ENCODE measurements around the gene CYB561A3. TPM values are rescaled to one million over a fixed set of nuclear protein-coding genes. Genes with fewer than 3 reads are reported as not detected.

The CYB561A3 gene
- total and polyA plus RNA-seq, 2 experiments from 2014 or later, result 9.8 to 30.8 TPM

Other genes with a start within 250 kb of the CYB561A3 start
- 14.4 and 19.4 TPM in 2 replicates for gene VPS37C, start 200.5 kb downstream of the CYB561A3 start, total RNA-seq (2014; rRNA removed; shearing (Covaris generic))
- 8.7 and 8.8 TPM in 2 replicates for gene VPS37C, start 200.5 kb downstream of the CYB561A3 start, polyA plus RNA-seq (2016; fragmentation: Nextera tagmentation; extraction: Ambion mirVana)
- gene PGA3, start 158.4 kb downstream of the CYB561A3 start, total RNA-seq (2014; rRNA removed; shearing (Covaris generic)), result not detected in 2 replicates
- 0.37 TPM in 1 of 2 replicates, not detected in the other for gene PGA3, start 158.4 kb downstream of the CYB561A3 start, polyA plus RNA-seq (2016; fragmentation: Nextera tagmentation; extraction: Ambion mirVana)
- gene PGA4, start 139.5 kb downstream of the CYB561A3 start, total RNA-seq (2014; rRNA removed; shearing (Covaris generic)), result 3.7 TPM in 1 of 2 replicates, not detected in the other
- 0.19 and 0.81 TPM in 2 replicates for gene PGA4, start 139.5 kb downstream of the CYB561A3 start, polyA plus RNA-seq (2016; fragmentation: Nextera tagmentation; extraction: Ambion mirVana)
- gene PGA5, start 120.7 kb downstream of the CYB561A3 start, total RNA-seq (2014; rRNA removed; shearing (Covaris generic)), result 0.12 and 0.52 TPM in 2 replicates
- gene PGA5, start 120.7 kb downstream of the CYB561A3 start, polyA plus RNA-seq (2016; fragmentation: Nextera tagmentation; extraction: Ambion mirVana), result 0.45 and 1.0 TPM in 2 replicates
- gene VWCE, start 66.6 kb downstream of the CYB561A3 start, total RNA-seq (2014; rRNA removed; shearing (Covaris generic)), result 13.1 and 16.9 TPM in 2 replicates
- 9.7 and 9.9 TPM in 2 replicates for gene VWCE, start 66.6 kb downstream of the CYB561A3 start, polyA plus RNA-seq (2016; fragmentation: Nextera tagmentation; extraction: Ambion mirVana)
- 282 and 292 TPM in 2 replicates for gene DDB1, start 28.8 kb downstream of the CYB561A3 start, total RNA-seq (2014; rRNA removed; shearing (Covaris generic))
- gene DDB1, start 28.8 kb downstream of the CYB561A3 start, polyA plus RNA-seq (2016; fragmentation: Nextera tagmentation; extraction: Ambion mirVana), result 102 and 109 TPM in 2 replicates
- 27.0 and 46.9 TPM in 2 replicates for gene TKFC, start 28.7 kb downstream of the CYB561A3 start, total RNA-seq (2014; rRNA removed; shearing (Covaris generic))
- gene TKFC, start 28.7 kb downstream of the CYB561A3 start, polyA plus RNA-seq (2016; fragmentation: Nextera tagmentation; extraction: Ambion mirVana), result 21.1 and 21.7 TPM in 2 replicates
- 26.9 and 30.2 TPM in 2 replicates for gene TMEM138, start 492 bp upstream of the CYB561A3 start, total RNA-seq (2014; rRNA removed; shearing (Covaris generic))
- gene TMEM138, start 492 bp upstream of the CYB561A3 start, polyA plus RNA-seq (2016; fragmentation: Nextera tagmentation; extraction: Ambion mirVana), result 32.1 and 37.0 TPM in 2 replicates
- 23.4 and 28.8 TPM in 2 replicates for gene TMEM216, start 30.7 kb upstream of the CYB561A3 start, total RNA-seq (2014; rRNA removed; shearing (Covaris generic))
- 23.5 and 26.1 TPM in 2 replicates for gene TMEM216, start 30.7 kb upstream of the CYB561A3 start, polyA plus RNA-seq (2016; fragmentation: Nextera tagmentation; extraction: Ambion mirVana)
- 60.6 and 72.0 TPM in 2 replicates for gene CPSF7, start 68.1 kb upstream of the CYB561A3 start, total RNA-seq (2014; rRNA removed; shearing (Covaris generic))
- 27.4 and 30.6 TPM in 2 replicates for gene CPSF7, start 68.1 kb upstream of the CYB561A3 start, polyA plus RNA-seq (2016; fragmentation: Nextera tagmentation; extraction: Ambion mirVana)
- 37.6 and 57.0 TPM in 2 replicates for gene SDHAF2, start 68.2 kb upstream of the CYB561A3 start, total RNA-seq (2014; rRNA removed; shearing (Covaris generic))
- gene SDHAF2, start 68.2 kb upstream of the CYB561A3 start, polyA plus RNA-seq (2016; fragmentation: Nextera tagmentation; extraction: Ambion mirVana), result 53.8 and 55.0 TPM in 2 replicates
- 0.08 and 1.6 TPM in 2 replicates for gene LRRC10B, start 146.9 kb upstream of the CYB561A3 start, total RNA-seq (2014; rRNA removed; shearing (Covaris generic))
- 0.35 and 0.47 TPM in 2 replicates for gene LRRC10B, start 146.9 kb upstream of the CYB561A3 start, polyA plus RNA-seq (2016; fragmentation: Nextera tagmentation; extraction: Ambion mirVana)
- gene SYT7, start 219.2 kb upstream of the CYB561A3 start, total RNA-seq (2014; rRNA removed; shearing (Covaris generic)), result 7.0 and 10.3 TPM in 2 replicates
- gene SYT7, start 219.2 kb upstream of the CYB561A3 start, polyA plus RNA-seq (2016; fragmentation: Nextera tagmentation; extraction: Ambion mirVana), result 1.6 and 1.8 TPM in 2 replicates

All from GM23338 (cell line).